Natural killer cell (primary cell): ENCODE measurements around the gene DUSP1. TPM values are rescaled to one million over a fixed set of nuclear protein-coding genes. Genes with fewer than 3 reads are reported as not detected.

ENCODE experiments used
- ATAC-seq, 3 donors: fragments of 150-1000 bp in 2 of 3; fragments of 200-7000 bp in 1 of 3; cut with Tn5 transposase; 1 replicate in 1 of 3; 2 replicates in 2 of 3; pipeline ENCODE4 v1.10.0; 2021; ENCODE audit warnings: mild to moderate bottlenecking in 2 of 3, moderate library complexity in 2 of 3
- DNase-seq, 2 donors: peaks; one replicate each; pipeline versions ENCODE4 v3.0.0 to v3.0.0-alpha.2; 2013 to 2021; ENCODE audit warnings: mixed read lengths in 1 of 2
- H3K27ac ChIP-seq: one replicate; pipeline ENCODE4 v1.5.1; 2013; ENCODE audit warnings: mild to moderate bottlenecking, low read length
- H3K27me3 ChIP-seq: one replicate; pipeline ENCODE4 v1.6.1; 2013; ENCODE audit warnings: low read length; ENCODE audit not compliant: control insufficient read depth, insufficient read depth
- H3K36me3 ChIP-seq: one replicate; pipeline ENCODE4 v1.6.1; 2013; ENCODE audit warnings: low read length; ENCODE audit not compliant: control insufficient read depth, insufficient read depth
- H3K4me1 ChIP-seq: one replicate; pipeline ENCODE4 v1.6.1; 2013; ENCODE audit warnings: low read length; ENCODE audit not compliant: control insufficient read depth, insufficient read depth
- H3K4me3 ChIP-seq: one replicate; pipeline ENCODE4 v1.5.1; 2013; ENCODE audit warnings: low read length
- H3K9me3 ChIP-seq: one replicate; pipeline ENCODE4 v1.6.1; 2013; ENCODE audit warnings: low read length; ENCODE audit not compliant: control insufficient read depth, insufficient read depth
- H3K27ac Mint-ChIP-seq, 2 donors: one replicate each; pipeline ENCODE4 v1.8.0; 2022; ENCODE audit warnings: mild to moderate bottlenecking in 2 of 2, mixed read lengths in 2 of 2, moderate library complexity in 1 of 2
- H3K27me3 Mint-ChIP-seq, 2 donors: one replicate each; pipeline ENCODE4 v1.8.0; 2022; ENCODE audit warnings: low read depth in 2 of 2, mixed read lengths in 2 of 2
- H3K36me3 Mint-ChIP-seq: one replicate; pipeline ENCODE4 v1.8.0; 2022; ENCODE audit warnings: mixed read lengths
- H3K4me1 Mint-ChIP-seq, 2 donors: one replicate each; pipeline ENCODE4 v1.8.0; 2022; ENCODE audit warnings: mixed read lengths in 2 of 2
- H3K4me3 Mint-ChIP-seq: one replicate; pipeline ENCODE4 v1.8.0; 2022; ENCODE audit warnings: mild to moderate bottlenecking, moderate library complexity, mixed read lengths
- H3K9me3 Mint-ChIP-seq, 2 donors: one replicate each; pipeline ENCODE4 v1.8.0; 2022; ENCODE audit warnings: mixed read lengths in 2 of 2
- WGBS: methylation state at CpG from one replicate; pipeline ENCODE4 v1.1.7; 2013; ENCODE audit warnings: missing lambda C conversion rate; ENCODE audit not compliant: insufficient coverage; 5-methylcytosine and 5-hydroxymethylcytosine counted together
- intact Hi-C: fragments of 100-400 bp; cut with micrococcal nuclease; formaldehyde crosslinking; loops from one replicate; pipeline ENCODE4 v1.14.2; 2022
- total RNA-seq, 4 donors: library from RNA; stranded (reverse); fragments of 120-200 nt in 1 of 4; gene quantifications; one replicate each; pipeline versions ENCODE4 v1.2.3 to v1.2.4, GENCODE V29; 2013 to 2022
- TF ChIP-seq, protein P1 (sequence below): fragments of 200-600 bp; IDR thresholded peaks from one replicate; pipeline ENCODE4 v1.8.0; 2022; ENCODE audit warnings: antibody characterized with exemption

The DUSP1 gene
- total RNA-seq, 3 donors from 2014 or later (not counting 1 experiment from before 2014, with no cell fraction given): 1,579 to 2,725 (median 2,168) TPM

- H3K27ac Mint-ChIP-seq: no peak overlapping the region
- no peak overlapping the region for H3K4me3 ChIP-seq
- no peaks in the 10 kb centered on the region for H3K4me1 ChIP-seq
- 86% methylated on average over 10 of the region's 10 CpGs for WGBS
- H3K4me1 Mint-ChIP-seq: peaks cover 5% of the 10 kb centered on the region in 2 donors
- no peak for DNase-seq
- no peaks in the 10 kb centered on the region for H3K9me3 Mint-ChIP-seq
- no peaks in the 10 kb centered on the region for H3K36me3 Mint-ChIP-seq
- no peak overlapping the region for H3K4me3 Mint-ChIP-seq
- no peaks in the 10 kb centered on the region for H3K36me3 ChIP-seq
- intact Hi-C loops: no loop called here
- no peaks in the 10 kb centered on the region for H3K27me3 ChIP-seq
- H3K27ac ChIP-seq: no peak overlapping the region
- ATAC-seq: no peak
- H3K9me3 ChIP-seq: no peaks in the 10 kb centered on the region
- TF ChIP-seq, protein P1, sequence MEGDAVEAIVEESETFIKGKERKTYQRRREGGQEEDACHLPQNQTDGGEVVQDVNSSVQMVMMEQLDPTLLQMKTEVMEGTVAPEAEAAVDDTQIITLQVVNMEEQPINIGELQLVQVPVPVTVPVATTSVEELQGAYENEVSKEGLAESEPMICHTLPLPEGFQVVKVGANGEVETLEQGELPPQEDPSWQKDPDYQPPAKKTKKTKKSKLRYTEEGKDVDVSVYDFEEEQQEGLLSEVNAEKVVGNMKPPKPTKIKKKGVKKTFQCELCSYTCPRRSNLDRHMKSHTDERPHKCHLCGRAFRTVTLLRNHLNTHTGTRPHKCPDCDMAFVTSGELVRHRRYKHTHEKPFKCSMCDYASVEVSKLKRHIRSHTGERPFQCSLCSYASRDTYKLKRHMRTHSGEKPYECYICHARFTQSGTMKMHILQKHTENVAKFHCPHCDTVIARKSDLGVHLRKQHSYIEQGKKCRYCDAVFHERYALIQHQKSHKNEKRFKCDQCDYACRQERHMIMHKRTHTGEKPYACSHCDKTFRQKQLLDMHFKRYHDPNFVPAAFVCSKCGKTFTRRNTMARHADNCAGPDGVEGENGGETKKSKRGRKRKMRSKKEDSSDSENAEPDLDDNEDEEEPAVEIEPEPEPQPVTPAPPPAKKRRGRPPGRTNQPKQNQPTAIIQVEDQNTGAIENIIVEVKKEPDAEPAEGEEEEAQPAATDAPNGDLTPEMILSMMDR: no peak
- H3K27me3 Mint-ChIP-seq: peaks cover 10 to 20% of the 10 kb centered on the region in 2 donors
Measured at GRCh38 chr5:172756764-172757393, 14.1 kb downstream of the DUSP1 start.

DNA sequence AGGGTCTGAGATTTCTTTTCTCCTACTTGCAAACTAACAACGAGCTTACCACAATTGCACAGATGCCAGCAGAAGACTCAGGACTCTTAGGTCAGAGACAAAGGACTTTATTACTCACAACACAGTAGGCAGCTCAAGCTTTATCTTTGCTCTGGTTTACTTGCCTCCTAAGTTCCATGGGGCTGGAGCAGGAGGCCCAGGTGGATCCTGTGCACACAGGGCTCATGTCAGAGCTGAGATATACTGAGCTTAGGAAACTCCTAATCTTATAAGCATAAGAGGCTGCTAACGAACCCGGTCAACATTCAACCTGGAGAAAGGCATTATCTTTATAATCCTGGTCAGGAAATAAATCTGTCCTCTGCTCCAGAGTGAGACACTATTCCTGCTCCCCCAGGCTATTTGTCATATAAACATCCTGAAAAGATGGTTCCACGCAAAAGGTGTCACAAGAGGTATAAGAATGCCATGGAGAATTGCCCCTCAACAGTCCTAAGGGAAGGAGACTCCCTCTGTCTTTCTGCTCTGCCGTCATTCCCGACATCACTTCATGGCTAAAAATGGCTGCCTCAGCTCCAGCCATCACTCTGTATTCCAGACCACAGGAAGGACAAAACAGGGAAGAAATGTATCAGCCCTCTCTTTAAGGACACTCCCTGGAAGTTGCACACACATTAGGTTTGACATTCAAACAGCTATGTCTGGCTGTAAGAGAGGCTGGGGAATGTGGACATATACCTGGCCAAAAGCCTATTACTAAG lies 16.2 kb downstream of the DUSP1 start:
- WGBS: 94% methylated on average over 6 of the region's 6 CpGs
- peaks cover 20 to 24% of the 10 kb centered on the region in 2 donors for H3K27me3 Mint-ChIP-seq

DNA sequence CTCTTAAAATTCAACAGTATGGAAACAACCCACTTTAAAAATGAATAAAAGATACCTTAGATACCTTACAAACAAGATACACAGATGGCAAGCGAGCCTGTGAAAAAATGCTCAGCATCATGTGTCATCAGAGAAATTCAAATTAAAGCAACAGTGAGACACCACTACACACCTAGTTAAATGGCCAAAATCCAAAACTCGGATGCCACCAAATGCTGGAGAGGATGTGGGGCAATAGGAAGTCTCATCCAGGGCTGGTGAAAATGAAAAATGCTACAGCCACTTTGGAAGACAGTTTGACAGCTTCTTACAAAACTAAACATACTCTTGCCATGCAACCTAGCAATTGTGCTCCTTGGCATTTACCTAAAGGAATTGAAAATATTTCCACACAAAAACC lies 17.9 kb downstream of the DUSP1 start:
- intact Hi-C loops: no loop called here
- 92% methylated on average over 1 of the region's 2 CpGs for WGBS

More for the DNA sequence above, 16.2 kb downstream of the DUSP1 start:
- H3K36me3 Mint-ChIP-seq: no peaks in the 10 kb centered on the region
- no peak overlapping the region for H3K4me3 Mint-ChIP-seq
- Histone ChIP-seq H3K27ac (no peak overlapping the region), H3K9me3 (no peaks in the 10 kb centered on the region), H3K36me3 (no peaks in the 10 kb centered on the region), H3K27me3 (no peaks in the 10 kb centered on the region), H3K4me3 (no peak overlapping the region), H3K4me1 (no peaks in the 10 kb centered on the region)
- TF ChIP-seq, protein P1: no peak
- no peaks in the 10 kb centered on the region for H3K9me3 Mint-ChIP-seq
- peaks cover 5 to 10% of the 10 kb centered on the region in 2 donors for H3K4me1 Mint-ChIP-seq
- no peak for ATAC-seq
- no peak overlapping the region for H3K27ac Mint-ChIP-seq
- no peak for DNase-seq
- intact Hi-C loops: no loop called here

More for the DNA sequence above, 17.9 kb downstream of the DUSP1 start:
- Mint-ChIP-seq H3K4me1 (peaks cover 0 to 10% of the 10 kb centered on the region in 2 donors), H3K36me3 (no peaks in the 10 kb centered on the region), H3K27me3 (peaks cover 10 to 20% of the 10 kb centered on the region in 2 donors), H3K9me3 (no peaks in the 10 kb centered on the region), H3K27ac (no peak overlapping the region), H3K4me3 (no peak overlapping the region)
- H3K9me3 ChIP-seq: no peaks in the 10 kb centered on the region
- H3K4me3 ChIP-seq: no peak overlapping the region
- H3K4me1 ChIP-seq: no peaks in the 10 kb centered on the region
- no peak for ATAC-seq
- no peak for DNase-seq
- H3K27me3 ChIP-seq: no peaks in the 10 kb centered on the region
- TF ChIP-seq, protein P1: no peak
- no peak overlapping the region for H3K27ac ChIP-seq
- H3K36me3 ChIP-seq: no peaks in the 10 kb centered on the region
